ENCODE measurements around the gene PAPPA2.
A peak's percentile ranks its signal among the peaks of the same experiment; 100 is the strongest.

PAPPA2 gene

GRCh38 chr1:176815621-176816020 lies 352.6 kb downstream of the PAPPA2 start:
- DNase-seq, result no peak

DNA sequence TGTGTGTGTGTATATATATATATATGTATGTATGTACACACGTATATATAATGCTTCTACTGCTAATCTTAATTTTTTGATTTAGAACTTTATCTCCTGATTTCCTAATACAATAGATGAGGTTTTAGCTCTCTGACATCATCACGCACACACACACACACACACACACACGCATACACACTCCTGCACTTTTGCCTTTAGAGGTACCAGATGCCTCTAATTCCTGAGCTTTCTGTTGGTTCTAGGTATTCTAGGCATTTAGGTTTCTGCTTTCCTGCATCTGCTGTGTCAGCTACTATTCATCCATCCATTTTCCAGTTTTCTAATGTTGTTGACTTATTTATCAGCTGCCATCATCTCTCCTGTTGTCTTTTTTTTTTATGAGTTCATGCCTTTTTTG lies 353.3 kb downstream of the PAPPA2 start:
- DNase-seq, result no peak

GRCh38 chr1:176820391-176821031 lies 357.5 kb downstream of the PAPPA2 start:
- DNase-seq, result no peak

- no peak for DNase-seq
Observed at GRCh38 chr1:176826265-176826664, 363.3 kb downstream of the PAPPA2 start.

DNA sequence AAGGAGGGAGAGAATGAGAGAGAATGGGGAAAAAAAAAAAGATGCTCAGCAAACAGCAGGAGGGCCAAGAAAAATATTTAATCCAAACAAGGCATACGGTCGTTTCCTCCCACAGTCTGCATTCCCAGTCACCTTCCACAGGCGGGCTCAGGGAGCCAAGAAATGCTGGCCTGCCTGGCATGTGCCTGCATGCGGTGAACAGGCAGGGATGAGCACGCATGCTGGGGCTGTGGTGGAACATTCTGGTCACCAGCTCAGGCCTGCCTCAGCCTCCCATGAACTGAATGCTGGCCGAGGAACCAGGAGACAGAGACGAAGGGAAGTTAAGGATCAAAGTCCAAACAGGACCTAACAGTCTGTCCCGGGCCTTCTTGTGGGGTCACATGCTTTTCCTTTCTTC lies 366.3 kb downstream of the PAPPA2 start:
- peak; percentile 9 for DNase-seq

GRCh38 chr1:176831150-176831549 lies 368.2 kb downstream of the PAPPA2 start:
- DNase-seq, result no peak

DNA sequence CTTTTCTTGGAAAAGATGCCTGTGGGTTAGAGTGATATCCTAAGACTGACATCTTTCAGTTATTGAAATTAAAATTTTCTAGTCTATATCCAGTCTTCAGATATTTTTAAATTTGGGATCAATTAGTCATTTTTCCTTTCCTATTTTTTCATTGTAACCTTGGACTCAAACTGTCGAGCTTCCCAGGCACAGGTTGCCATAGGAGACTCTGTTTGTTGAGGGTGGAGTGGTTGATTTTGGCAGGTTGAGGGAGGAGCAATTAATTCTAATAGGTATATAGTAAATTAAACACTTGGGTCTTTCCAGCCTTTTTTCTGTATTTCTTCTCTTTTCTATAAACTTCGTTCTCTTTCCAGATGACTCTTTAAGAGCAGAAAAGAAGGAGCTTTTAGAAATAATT lies 374.7 kb downstream of the PAPPA2 start:
- no peak for DNase-seq

DNA sequence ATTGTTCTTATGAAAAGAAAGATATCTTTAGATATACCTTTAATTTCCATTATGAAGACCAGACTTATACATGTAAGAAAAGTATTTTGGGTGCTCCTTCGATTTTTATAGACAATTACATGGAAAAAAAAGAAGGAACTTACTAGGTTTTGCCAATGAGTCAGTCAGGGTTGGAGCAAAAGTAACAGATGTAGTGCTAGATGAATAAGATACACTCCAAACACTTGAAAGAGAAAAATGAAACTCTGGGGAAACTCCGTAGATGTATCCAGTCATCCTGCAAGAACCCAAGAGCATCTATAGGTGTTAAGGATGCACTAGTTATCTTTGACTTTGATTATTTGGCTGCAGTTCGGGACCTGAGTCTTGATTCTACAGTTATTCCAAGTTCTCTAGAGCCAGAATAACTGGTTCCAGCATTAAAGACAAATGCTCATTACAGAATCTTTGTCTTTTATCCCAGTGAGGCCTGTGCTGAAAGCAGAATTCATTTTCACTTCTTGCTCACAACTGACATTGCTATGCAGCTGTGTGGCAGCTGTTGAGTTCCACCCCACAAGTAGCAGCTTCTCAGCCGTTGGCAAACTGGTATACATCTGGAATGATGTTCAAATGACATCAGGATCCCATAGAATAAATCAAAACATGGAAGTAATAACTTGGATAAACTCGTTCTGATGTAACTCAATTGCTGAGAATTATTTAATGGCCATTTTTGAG lies 375.5 kb downstream of the PAPPA2 start:
- DNase-seq, result no peak

DNA sequence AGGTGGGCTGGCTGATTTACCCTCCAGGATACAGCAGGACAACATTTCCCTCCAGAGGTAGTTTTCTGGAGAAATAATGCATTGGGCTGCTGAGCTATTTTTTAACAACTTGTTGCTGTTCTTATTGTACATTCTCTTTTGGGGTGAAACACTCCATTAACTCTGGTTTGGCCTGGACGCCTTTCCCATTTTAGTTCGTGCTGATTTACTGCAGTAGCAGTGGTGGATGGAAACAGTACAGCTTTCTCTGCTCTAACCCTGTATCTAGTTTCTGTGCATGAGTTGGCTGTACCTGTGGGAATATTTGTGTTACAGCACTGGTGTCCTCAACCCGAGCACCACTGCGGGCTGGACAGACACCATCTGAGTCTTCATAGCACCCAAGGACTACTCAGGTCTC lies 376.2 kb downstream of the PAPPA2 start:
- DNase-seq, result no peak

GRCh38 chr1:176841238-176841637 lies 378.3 kb downstream of the PAPPA2 start:
- no peak for DNase-seq

- DNase-seq, result peak; percentile 6
Observed at GRCh38 chr1:176843352-176844297, 380.6 kb downstream of the PAPPA2 start.

- DNase-seq, result no peak
Observed at GRCh38 chr1:176847052-176847451, 384.1 kb downstream of the PAPPA2 start.

DNA sequence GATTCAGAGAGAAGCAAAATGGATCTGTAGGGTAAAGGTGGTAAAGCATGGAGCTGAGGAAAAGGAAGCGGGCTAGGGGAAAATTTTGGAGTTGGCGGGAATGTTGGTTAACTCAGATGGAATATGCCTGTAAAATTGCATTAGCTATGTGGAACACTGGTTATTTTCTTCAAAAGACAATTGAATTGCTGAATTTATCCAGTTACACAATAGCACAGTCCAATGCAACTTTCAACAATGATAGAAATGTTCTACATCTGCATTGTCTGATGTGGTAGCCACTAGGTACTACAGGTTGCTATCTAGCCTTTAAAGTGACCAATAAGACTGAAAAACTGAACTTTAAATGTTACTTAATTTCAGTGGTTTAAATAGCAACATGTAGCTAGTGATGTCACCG lies 386.3 kb downstream of the PAPPA2 start:
- no peak for DNase-seq

DNA sequence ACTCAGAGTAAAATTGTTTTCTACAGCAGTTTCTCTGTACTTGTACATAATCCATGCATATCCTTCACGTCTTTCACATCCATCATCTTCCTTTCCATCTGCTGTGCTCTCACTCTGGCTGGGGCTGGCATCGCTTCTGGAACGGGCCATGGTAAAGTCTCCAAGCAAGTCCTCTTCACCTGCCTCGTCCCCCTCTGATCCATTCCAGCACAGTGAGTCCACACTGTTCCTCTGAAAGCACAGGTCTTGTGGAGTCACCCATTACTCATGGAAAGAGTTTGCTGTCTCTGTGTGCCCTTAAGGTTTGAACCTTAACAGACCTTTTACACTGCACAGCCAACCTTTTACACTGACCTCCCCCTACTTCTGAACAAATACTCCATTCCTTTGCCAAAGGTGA lies 387.9 kb downstream of the PAPPA2 start:
- no peak for DNase-seq

GRCh38 chr1:176852124-176852523 lies 389.1 kb downstream of the PAPPA2 start:
- no peak for DNase-seq

DNA sequence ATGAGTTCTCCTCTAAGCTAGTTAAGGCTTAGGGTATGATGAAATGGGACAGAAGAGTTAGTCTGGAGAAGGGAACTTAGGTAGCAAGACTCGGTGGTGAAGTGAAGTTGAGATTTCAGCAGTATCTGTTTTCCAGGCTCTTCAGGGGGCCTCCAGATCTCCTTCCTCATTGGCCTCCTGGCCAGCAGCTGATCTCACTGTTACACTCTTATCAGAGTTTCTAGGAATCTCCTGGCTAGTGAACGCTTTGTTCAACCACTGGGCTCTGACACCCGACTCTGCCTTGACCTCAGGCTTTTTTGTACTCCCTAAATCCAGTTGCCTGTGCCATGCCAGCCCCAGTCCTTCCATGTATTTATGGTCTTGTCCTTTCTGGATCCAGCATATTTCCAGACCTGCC lies 390.5 kb downstream of the PAPPA2 start:
- DNase-seq, result no peak

DNA sequence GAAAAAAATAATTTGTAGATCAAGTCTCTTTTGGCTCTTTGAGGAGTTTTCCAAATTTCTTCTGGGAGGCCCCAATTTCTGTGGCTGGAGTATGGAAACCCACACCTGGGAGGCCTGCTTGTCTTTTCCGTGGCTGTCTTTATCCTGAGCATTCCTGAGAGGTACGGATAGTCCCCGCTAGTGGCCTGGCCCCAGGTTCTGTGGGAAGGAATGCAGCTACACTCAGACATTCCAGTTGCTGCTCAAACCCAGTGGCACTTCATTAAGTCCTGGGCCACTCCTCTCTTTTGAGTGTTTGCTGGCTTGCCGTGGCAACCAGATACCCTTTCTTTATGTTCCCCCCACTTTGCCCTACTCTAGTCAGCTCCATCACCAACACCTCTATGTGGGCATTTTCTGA lies 391.1 kb downstream of the PAPPA2 start:
- no peak for DNase-seq

- no peak for DNase-seq
Observed at GRCh38 chr1:176854758-176855745, 392.1 kb downstream of the PAPPA2 start.

- no peak for DNase-seq
Observed at GRCh38 chr1:176857632-176858031, 394.7 kb downstream of the PAPPA2 start.

DNA sequence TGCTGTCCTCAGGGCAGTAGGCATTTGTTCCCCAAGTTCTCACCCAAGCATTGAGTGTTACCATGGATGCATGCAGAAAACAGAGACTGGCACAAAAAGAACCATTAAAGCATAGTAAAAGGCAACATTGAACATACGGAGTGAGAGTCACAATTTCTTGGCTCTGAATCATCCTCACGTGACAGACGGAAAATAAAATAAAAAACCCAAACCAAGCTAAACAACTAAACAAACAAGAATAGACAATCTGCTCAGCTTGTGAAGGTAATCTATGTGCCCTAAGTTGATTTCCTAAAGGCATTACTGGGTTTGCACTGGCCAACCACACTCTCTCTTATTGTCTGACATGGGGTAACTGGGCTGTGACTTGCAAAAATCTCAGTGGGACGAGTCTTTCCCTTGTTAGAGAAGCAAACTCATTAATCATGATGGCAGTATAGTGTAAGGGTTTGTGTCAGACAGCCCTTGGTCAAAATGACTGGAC lies 395.5 kb downstream of the PAPPA2 start:
- no peak for DNase-seq

DNA sequence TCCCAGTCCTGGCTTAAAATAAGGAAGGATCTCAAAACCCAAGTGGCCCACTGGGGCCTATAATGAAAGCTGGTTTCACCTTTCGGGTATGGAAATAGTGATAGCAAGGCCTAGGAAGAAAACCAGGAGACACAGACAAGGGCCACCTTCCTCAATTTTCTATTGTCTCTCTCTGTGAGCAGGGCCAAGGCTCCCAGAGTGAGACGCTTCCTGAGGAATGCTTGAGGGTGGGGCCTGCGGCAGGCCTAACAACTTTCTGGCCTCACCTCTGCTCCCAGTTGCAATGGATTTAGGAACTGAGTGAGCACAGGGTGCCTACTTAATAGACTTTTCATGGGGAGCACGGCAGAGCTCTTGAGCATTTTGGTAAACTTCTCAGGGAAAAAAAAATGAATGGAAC lies 400.6 kb downstream of the PAPPA2 start:
- DNase-seq, result no peak

DNA sequence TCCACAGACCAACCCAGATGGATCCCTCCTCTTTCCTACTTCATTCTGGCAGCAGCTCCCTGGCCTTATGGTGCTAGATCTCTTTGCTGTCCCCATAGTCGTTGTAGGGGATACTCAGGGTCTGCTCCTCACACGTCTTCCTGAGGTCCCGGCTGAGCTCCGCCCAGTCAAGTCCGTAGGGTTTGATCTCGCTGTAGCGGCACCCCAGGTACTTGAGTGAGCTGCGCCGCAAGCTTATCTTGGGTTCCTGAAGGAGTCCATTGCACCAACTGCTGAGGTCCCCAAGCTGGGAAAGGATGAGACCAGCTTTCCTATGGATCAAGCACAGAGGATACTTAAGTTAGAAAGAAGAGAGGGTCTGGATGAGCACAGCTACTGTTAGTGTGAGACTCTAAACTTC lies 401.2 kb downstream of the PAPPA2 start:
- no peak for DNase-seq
